ENCODE data around the gene UMODL1. TPM values are rescaled to one million over a fixed set of nuclear protein-coding genes. Genes with fewer than 3 reads are reported as not detected.

The UMODL1 gene
- total RNA-seq, 1 experiment from 2014 or later = 0.18 TPM

DNA sequence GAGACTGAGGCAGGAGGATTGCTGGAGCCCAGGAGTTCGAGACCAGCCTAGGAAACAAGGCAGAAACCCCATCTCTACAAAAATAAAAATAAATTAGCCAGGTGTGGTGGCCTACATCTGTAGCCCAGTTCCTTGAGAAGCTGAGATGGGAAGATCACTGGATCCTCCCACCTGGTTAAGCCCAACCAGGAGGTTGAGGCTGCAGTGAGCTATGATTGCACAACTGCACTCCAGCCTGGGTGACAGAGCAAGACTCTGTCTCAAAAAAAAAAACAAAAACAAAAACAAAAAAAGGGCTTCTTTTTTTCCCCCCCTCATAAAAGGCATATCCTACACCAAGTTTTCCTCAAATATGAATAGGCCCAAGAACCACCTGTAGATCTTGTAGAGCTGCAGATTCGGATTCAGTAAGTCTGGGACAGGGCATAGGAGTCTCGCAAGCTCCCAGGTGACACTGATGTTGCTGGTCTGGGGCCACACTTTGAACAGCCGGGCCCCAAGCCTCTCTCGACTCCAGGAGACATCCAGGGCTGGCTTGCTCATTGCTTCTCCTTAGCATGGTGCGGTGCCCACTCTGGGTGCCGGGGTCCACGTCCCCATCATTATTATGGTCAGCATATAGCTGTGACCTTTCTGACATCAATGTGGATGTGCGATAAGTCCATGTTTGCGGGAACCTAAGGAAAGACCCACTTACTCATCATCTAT, 22.1 kb upstream of the UMODL1 start:
- intact Hi-C loops (cut with micrococcal nuclease; ENCODE audit: unreplicated experiment) = no loop called here
- ChIA-PET POLR2A (no interaction called here), CTCF (no interaction called here)
- DNase-seq (ENCODE audit: low read depth, low spot score) (no peak), ATAC-seq (no peak)
- in situ Hi-C loops (cut with HindIII; ENCODE audit: low pct_unique_long_range_greater_than_20kb, low sequenced_read_pairs) = no loop called here
- TF ChIP-seq, protein P1, sequence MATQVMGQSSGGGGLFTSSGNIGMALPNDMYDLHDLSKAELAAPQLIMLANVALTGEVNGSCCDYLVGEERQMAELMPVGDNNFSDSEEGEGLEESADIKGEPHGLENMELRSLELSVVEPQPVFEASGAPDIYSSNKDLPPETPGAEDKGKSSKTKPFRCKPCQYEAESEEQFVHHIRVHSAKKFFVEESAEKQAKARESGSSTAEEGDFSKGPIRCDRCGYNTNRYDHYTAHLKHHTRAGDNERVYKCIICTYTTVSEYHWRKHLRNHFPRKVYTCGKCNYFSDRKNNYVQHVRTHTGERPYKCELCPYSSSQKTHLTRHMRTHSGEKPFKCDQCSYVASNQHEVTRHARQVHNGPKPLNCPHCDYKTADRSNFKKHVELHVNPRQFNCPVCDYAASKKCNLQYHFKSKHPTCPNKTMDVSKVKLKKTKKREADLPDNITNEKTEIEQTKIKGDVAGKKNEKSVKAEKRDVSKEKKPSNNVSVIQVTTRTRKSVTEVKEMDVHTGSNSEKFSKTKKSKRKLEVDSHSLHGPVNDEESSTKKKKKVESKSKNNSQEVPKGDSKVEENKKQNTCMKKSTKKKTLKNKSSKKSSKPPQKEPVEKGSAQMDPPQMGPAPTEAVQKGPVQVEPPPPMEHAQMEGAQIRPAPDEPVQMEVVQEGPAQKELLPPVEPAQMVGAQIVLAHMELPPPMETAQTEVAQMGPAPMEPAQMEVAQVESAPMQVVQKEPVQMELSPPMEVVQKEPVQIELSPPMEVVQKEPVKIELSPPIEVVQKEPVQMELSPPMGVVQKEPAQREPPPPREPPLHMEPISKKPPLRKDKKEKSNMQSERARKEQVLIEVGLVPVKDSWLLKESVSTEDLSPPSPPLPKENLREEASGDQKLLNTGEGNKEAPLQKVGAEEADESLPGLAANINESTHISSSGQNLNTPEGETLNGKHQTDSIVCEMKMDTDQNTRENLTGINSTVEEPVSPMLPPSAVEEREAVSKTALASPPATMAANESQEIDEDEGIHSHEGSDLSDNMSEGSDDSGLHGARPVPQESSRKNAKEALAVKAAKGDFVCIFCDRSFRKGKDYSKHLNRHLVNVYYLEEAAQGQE (IDR thresholded peaks at IDR 0.05; ENCODE audit: insufficient read depth in 1 of 2, low read depth in 2 of 2, low read length in 1 of 2) = no peak
- TF ChIP-seq, protein P2, sequence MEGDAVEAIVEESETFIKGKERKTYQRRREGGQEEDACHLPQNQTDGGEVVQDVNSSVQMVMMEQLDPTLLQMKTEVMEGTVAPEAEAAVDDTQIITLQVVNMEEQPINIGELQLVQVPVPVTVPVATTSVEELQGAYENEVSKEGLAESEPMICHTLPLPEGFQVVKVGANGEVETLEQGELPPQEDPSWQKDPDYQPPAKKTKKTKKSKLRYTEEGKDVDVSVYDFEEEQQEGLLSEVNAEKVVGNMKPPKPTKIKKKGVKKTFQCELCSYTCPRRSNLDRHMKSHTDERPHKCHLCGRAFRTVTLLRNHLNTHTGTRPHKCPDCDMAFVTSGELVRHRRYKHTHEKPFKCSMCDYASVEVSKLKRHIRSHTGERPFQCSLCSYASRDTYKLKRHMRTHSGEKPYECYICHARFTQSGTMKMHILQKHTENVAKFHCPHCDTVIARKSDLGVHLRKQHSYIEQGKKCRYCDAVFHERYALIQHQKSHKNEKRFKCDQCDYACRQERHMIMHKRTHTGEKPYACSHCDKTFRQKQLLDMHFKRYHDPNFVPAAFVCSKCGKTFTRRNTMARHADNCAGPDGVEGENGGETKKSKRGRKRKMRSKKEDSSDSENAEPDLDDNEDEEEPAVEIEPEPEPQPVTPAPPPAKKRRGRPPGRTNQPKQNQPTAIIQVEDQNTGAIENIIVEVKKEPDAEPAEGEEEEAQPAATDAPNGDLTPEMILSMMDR (IDR thresholded peaks at IDR 0.05) = no peak
- no peak for TF ChIP-seq TCF7L2 (IDR thresholded peaks at IDR 0.05; ENCODE audit: low read depth, low read length)
- TF ChIP-seq POLR2AphosphoS5 (IDR thresholded peaks at IDR 0.05; ENCODE audit: low read depth, low read length) = no peak
- no peak for TF ChIP-seq SIN3A (IDR thresholded peaks at IDR 0.05; ENCODE audit: borderline replicate concordance, insufficient read depth, low read depth, low read length)
- H3K27me3 ChIP-seq (ENCODE audit: control insufficient read depth, insufficient read depth, low read length) = no peaks in the 10 kb centered on the region
- H3K9me3 ChIP-seq (ENCODE audit: control insufficient read depth, insufficient read depth, low read depth, low read length) = no peaks in the 10 kb centered on the region
- no peak overlapping the region for H3K4me3 ChIP-seq (ENCODE audit: low read depth in 2 of 2, low read length in 2 of 2)
- H3K36me3 ChIP-seq (ENCODE audit: control insufficient read depth, insufficient read depth, low read length) = no peaks in the 10 kb centered on the region
- H3K27ac ChIP-seq (ENCODE audit: low read length) = no peak overlapping the region
- no peaks in the 10 kb centered on the region for H3K4me1 ChIP-seq (ENCODE audit: control insufficient read depth, insufficient read depth, low read length)
- no TSS peak for BruUV-seq (replicated peaks)

DNA sequence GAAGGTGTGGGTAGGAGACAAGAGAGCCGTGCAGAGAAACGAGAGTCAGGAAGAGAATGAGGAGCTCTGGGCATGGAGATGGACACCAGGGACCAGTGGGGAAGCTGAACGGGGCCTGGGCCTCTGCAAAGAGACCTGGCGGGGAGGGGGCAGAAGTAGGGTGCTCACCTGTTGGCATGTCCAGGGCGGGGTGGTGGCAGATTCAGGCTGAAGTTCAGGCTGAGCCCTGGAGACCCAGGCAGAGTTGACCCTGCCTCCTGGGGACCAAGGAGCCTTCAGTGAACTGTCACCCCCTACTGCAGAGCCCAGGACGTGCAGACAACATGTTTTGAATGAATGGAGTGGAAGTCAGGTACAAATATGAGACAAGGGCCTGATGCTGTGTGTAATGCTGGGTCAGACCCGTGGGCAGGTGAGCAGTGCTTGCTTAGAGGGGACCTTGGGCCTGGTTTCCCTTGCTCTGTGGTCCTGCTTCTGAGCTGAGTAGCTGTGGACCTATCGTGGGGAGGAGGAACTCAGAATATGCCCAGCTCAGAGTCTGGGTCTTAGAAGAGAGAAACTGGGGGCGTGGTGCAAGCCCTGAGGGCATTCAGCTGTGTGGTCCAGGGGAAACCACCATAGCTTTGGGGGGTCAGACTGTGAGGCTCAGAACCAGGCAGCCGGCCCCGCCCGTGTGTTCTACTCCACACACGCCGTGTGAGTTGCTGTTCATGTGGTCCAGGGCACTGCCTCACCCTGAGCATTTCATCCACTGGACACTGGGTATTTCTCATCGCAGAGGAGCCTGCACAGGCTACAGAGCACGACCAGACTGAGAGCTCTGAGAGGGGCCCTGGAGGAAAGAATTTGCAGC, 21.3 kb upstream of the UMODL1 start:
- no peak for DNase-seq (ENCODE audit: low read depth, low spot score)
- Histone ChIP-seq H3K36me3 (ENCODE audit: control insufficient read depth, insufficient read depth, low read length) (no peaks in the 10 kb centered on the region), H3K27me3 (ENCODE audit: control insufficient read depth, insufficient read depth, low read length) (no peaks in the 10 kb centered on the region), H3K4me3 (ENCODE audit: low read depth in 2 of 2, low read length in 2 of 2) (no peak overlapping the region), H3K27ac (ENCODE audit: low read length) (no peak overlapping the region), H3K9me3 (ENCODE audit: control insufficient read depth, insufficient read depth, low read depth, low read length) (no peaks in the 10 kb centered on the region), H3K4me1 (ENCODE audit: control insufficient read depth, insufficient read depth, low read length) (no peaks in the 10 kb centered on the region)
- ChIA-PET POLR2A (no interaction called here), CTCF (no interaction called here)
- no peak for ATAC-seq
- in situ Hi-C loops (cut with HindIII; ENCODE audit: low pct_unique_long_range_greater_than_20kb, low sequenced_read_pairs) = no loop called here
- intact Hi-C loops (cut with micrococcal nuclease; ENCODE audit: unreplicated experiment) = no loop called here
- BruUV-seq (replicated peaks) = no TSS peak
- TF ChIP-seq, protein P1 (IDR thresholded peaks at IDR 0.05; ENCODE audit: insufficient read depth in 1 of 2, low read depth in 2 of 2, low read length in 1 of 2) = no peak
- TF ChIP-seq SIN3A (IDR thresholded peaks at IDR 0.05; ENCODE audit: borderline replicate concordance, insufficient read depth, low read depth, low read length) = no peak
- no peak for TF ChIP-seq POLR2AphosphoS5 (IDR thresholded peaks at IDR 0.05; ENCODE audit: low read depth, low read length)
- TF ChIP-seq, protein P2 (IDR thresholded peaks at IDR 0.05) = no peak
- TF ChIP-seq TCF7L2 (IDR thresholded peaks at IDR 0.05; ENCODE audit: low read depth, low read length) = no peak
